H1 (cell line): ENCODE measurements around the gene KRT37. TPM values are rescaled to one million over a fixed set of nuclear protein-coding genes. Genes with fewer than 3 reads are reported as not detected.

Experiments used
- CTCF ChIA-PET: fragments of 300-600 bp; sonication (Branson Sonifier 250); formaldehyde crosslinking; loops from one replicate; lab custom pipeline; 2021; ENCODE audit not compliant: partially characterized antibody; lab: Charles Lee
- POLR2A ChIA-PET: fragments of 300-600 bp; sonication (Branson Sonifier 250); formaldehyde crosslinking; loops from one replicate; lab custom pipeline; 2021; ENCODE audit warnings: inconsistent platforms; ENCODE audit not compliant: partially characterized antibody; lab: Charles Lee
- DNase-seq, 2 experiments: peaks; one replicate each; pipeline versions ENCODE4 v3.0.0 to v3.0.0-alpha.2; 2010 to 2022; ENCODE audit warnings: low spot score in 2 of 2, low read depth in 1 of 2, mixed read lengths in 1 of 2
- FAIRE-seq: peaks from 2 replicates; lab custom pipeline; 2011; peaks lifted over from hg19 to GRCh38; lab: Jason Lieb, UNC
- H2AFZ ChIP-seq: 2 replicates; pipeline ENCODE4 v1.8.1; 2012; ENCODE audit warnings: low read length, inconsistent platforms
- H2AK5ac ChIP-seq: 2 replicates; pipeline ENCODE4 v1.6.1; 2013; ENCODE audit warnings: low read depth, low read length
- H2BK120ac ChIP-seq: replicated peaks from 2 replicates; pipeline ENCODE3; 2013; ENCODE audit warnings: low read depth, low read length, inconsistent platforms
- H2BK12ac ChIP-seq: 2 replicates; pipeline ENCODE4 v1.6.1; 2013; ENCODE audit warnings: low read depth, low read length
- H2BK15ac ChIP-seq: 2 replicates; pipeline ENCODE4 v1.6.1; 2013; ENCODE audit warnings: low read length
- H2BK20ac ChIP-seq: 2 replicates; pipeline ENCODE4 v1.6.1; 2013; ENCODE audit warnings: low read length
- H2BK5ac ChIP-seq: 2 replicates; pipeline ENCODE4 v1.6.1; 2013; ENCODE audit warnings: low read depth, low read length
- H3K14ac ChIP-seq: 2 replicates; pipeline ENCODE4 v1.6.1; 2013; ENCODE audit warnings: inconsistent platforms; ENCODE audit not compliant: insufficient read length
- H3K18ac ChIP-seq: 2 replicates; pipeline ENCODE4 v1.6.1; 2013; ENCODE audit warnings: low read length; ENCODE audit errors: extremely low read depth
- H3K23ac ChIP-seq: 2 replicates; pipeline ENCODE4 v1.6.1; 2013; ENCODE audit warnings: inconsistent platforms; ENCODE audit not compliant: insufficient read length
- H3K23me2 ChIP-seq: 2 replicates; pipeline ENCODE4 v1.6.1; 2013; ENCODE audit warnings: low read depth, low read length
- H3K27ac ChIP-seq: 2 replicates; pipeline ENCODE4 v1.6.1; 2011; ENCODE audit warnings: low read depth, low read length, inconsistent platforms
- H3K27me3 ChIP-seq, 4 experiments: replicated peaks in 1 of 4; 1 replicate in 1 of 4; 2 replicates in 3 of 4; pipeline versions ENCODE4 v1.6.1 to v1.8.1; 2011 to 2013; ENCODE audit warnings: low read length in 3 of 4, mild to moderate bottlenecking in 3 of 4, inconsistent platforms in 2 of 4, mixed read lengths in 2 of 4, moderate library complexity in 1 of 4; ENCODE audit not compliant: control insufficient read depth in 3 of 4, insufficient read depth in 3 of 4; ENCODE audit errors: extremely low read depth in 1 of 4
- H3K36me3 ChIP-seq, 4 experiments: 2 replicates each; pipeline versions ENCODE4 v1.6.1 to v1.8.1; 2011 to 2013; ENCODE audit warnings: mild to moderate bottlenecking in 4 of 4, low read length in 3 of 4, moderate library complexity in 2 of 4, control low read depth in 1 of 4, inconsistent platforms in 1 of 4; ENCODE audit not compliant: insufficient read depth in 4 of 4, control insufficient read depth in 2 of 4
- H3K4ac ChIP-seq: replicated peaks from 2 replicates; pipeline ENCODE3; 2013; ENCODE audit warnings: low read length, low read depth, mixed read lengths, inconsistent platforms; ENCODE audit not compliant: insufficient read length
- H3K4me1 ChIP-seq, 4 experiments: replicated peaks in 1 of 4; 1 replicate in 1 of 4; 2 replicates in 3 of 4; pipeline versions ENCODE4 v1.6.1 to v1.8.1; 2011 to 2013; ENCODE audit warnings: low read length in 3 of 4, inconsistent platforms in 2 of 4, mixed read lengths in 1 of 4; ENCODE audit not compliant: insufficient read depth in 4 of 4, control insufficient read depth in 3 of 4
- H3K4me2 ChIP-seq, 2 experiments: 2 replicates each; pipeline versions ENCODE4 v1.6.1 to v1.8.1; 2011 to 2013; ENCODE audit warnings: low read depth in 2 of 2, low read length in 2 of 2, control low read depth in 1 of 2, inconsistent platforms in 1 of 2, mild to moderate bottlenecking in 1 of 2; ENCODE audit not compliant: insufficient read depth in 1 of 2
- H3K4me3 ChIP-seq, 4 experiments: fragments of 200-600, 300-600 bp in 1 of 4; sonication (generic), shearing (Covaris generic), sonication (Bioruptor Twin) in 1 of 4; 2 replicates each; pipeline versions ENCODE4 v1.5.1 to v1.8.1; 2011 to 2016; ENCODE audit warnings: low read length in 4 of 4, low read depth in 3 of 4, control low read depth in 2 of 4, inconsistent platforms in 2 of 4, mild to moderate bottlenecking in 2 of 4, mixed read lengths in 1 of 4, moderate library complexity in 1 of 4; ENCODE audit not compliant: insufficient read depth in 2 of 4; ENCODE audit errors: extremely low read depth in 1 of 4
- H3K56ac ChIP-seq: replicated peaks from 2 replicates; pipeline ENCODE3; 2013; ENCODE audit warnings: low read depth, mild to moderate bottlenecking, mixed read lengths, low read length, inconsistent platforms; ENCODE audit not compliant: insufficient read length
- H3K79me1 ChIP-seq: 2 replicates; pipeline ENCODE4 v1.6.1; 2013; ENCODE audit warnings: low read depth, low read length, control low read depth
- H3K79me2 ChIP-seq, 2 experiments: 2 replicates each; pipeline versions ENCODE4 v1.6.1 to v1.8.1; 2012 to 2013; ENCODE audit warnings: low read length in 2 of 2, mild to moderate bottlenecking in 2 of 2, inconsistent platforms in 1 of 2; ENCODE audit not compliant: insufficient read depth in 2 of 2, control insufficient read depth in 1 of 2
- H3K9ac ChIP-seq, 4 experiments: replicated peaks in 1 of 4; 1 replicate in 1 of 4; 2 replicates in 3 of 4; pipeline versions ENCODE4 v1.6.1 to v1.8.1; 2011 to 2013; ENCODE audit warnings: low read depth in 3 of 4, low read length in 3 of 4, control low read depth in 2 of 4, mild to moderate bottlenecking in 2 of 4, moderate library complexity in 2 of 4, inconsistent platforms in 1 of 4; ENCODE audit errors: extremely low read depth in 1 of 4
- H3K9me3 ChIP-seq, 2 experiments: 2 replicates each; pipeline versions ENCODE4 v1.6.1 to v1.8.1; 2012 to 2013; ENCODE audit warnings: mild to moderate bottlenecking in 2 of 2, moderate library complexity in 2 of 2, control low read depth in 1 of 2, inconsistent platforms in 1 of 2, low read depth in 1 of 2, low read length in 1 of 2, mixed read lengths in 1 of 2; ENCODE audit not compliant: insufficient read depth in 2 of 2
- H4K20me1 ChIP-seq, 2 experiments: replicated peaks in 1 of 2; 2 replicates each; pipeline versions ENCODE3 to v1.8.1; 2011 to 2013; ENCODE audit warnings: inconsistent platforms in 2 of 2, low read length in 2 of 2, mild to moderate bottlenecking in 1 of 2; ENCODE audit not compliant: insufficient read depth in 2 of 2, control insufficient read depth in 1 of 2
- H4K5ac ChIP-seq: 2 replicates; pipeline ENCODE4 v1.6.1; 2013; ENCODE audit warnings: low read length, low read depth, mixed read lengths, inconsistent platforms; ENCODE audit not compliant: insufficient read length
- H4K8ac ChIP-seq: 2 replicates; pipeline ENCODE4 v1.8.0; 2013; ENCODE audit warnings: mild to moderate bottlenecking, moderate library complexity, low read length, inconsistent platforms; ENCODE audit not compliant: insufficient read depth; ENCODE audit errors: extremely low read depth
- H4K91ac ChIP-seq: replicated peaks from 2 replicates; pipeline ENCODE3; 2013; ENCODE audit warnings: low read length, mixed read lengths, inconsistent platforms; ENCODE audit not compliant: insufficient read length
- BACH1 ChIP-seq: IDR thresholded peaks from 2 replicates; pipeline ENCODE4 v1.6.1; 2012; ENCODE audit warnings: low read length, improper control_type of control experiment
- CHD1 ChIP-seq: IDR thresholded peaks from 2 replicates; pipeline ENCODE4 v1.6.1; 2012; ENCODE audit warnings: low read depth, low read length, improper control_type of control experiment
- EGR1 ChIP-seq: IDR thresholded peaks from 2 replicates; pipeline ENCODE4 v1.6.1; 2011; ENCODE audit warnings: low read depth, low read length, borderline replicate concordance
- POLR2A ChIP-seq, 2 experiments: IDR thresholded peaks; 1 replicate in 1 of 2; 2 replicates in 1 of 2; pipeline ENCODE4 v1.6.1; 2011; ENCODE audit warnings: low read depth in 2 of 2, low read length in 2 of 2, mild to moderate bottlenecking in 2 of 2; ENCODE audit errors: control extremely low read depth in 1 of 2
- POLR2AphosphoS5 ChIP-seq: IDR thresholded peaks from 2 replicates; pipeline ENCODE4 v1.6.1; 2011; ENCODE audit warnings: low read depth, low read length
- SIX5 ChIP-seq: IDR thresholded peaks from 2 replicates; pipeline ENCODE4 v1.6.1; 2011; ENCODE audit warnings: mild to moderate bottlenecking, low read depth, low read length
- SP4 ChIP-seq: IDR thresholded peaks from 2 replicates; pipeline ENCODE4 v1.6.1; 2012; ENCODE audit warnings: low read length, inconsistent platforms
- SRF ChIP-seq: IDR thresholded peaks from 2 replicates; pipeline ENCODE4 v1.6.1; 2011; ENCODE audit warnings: mild to moderate bottlenecking, low read depth, low read length, moderate library complexity
- TBP ChIP-seq: IDR thresholded peaks from 2 replicates; pipeline ENCODE4 v1.6.1; 2011; ENCODE audit warnings: low read depth, low read length, improper control_type of control experiment
- WGBS, 2 experiments: shearing (Covaris generic) in 1 of 2; methylation state at CpG; one replicate each; pipeline versions ENCODE4 v1.1.6 to v1.1.7; 2013 to 2015; ENCODE audit warnings: low lambda C conversion rate in 2 of 2, mixed read lengths in 2 of 2, inconsistent platforms in 1 of 2, low coverage in 1 of 2, missing lambda C conversion rate in 1 of 2; ENCODE audit not compliant: insufficient replicate concordance in 2 of 2, insufficient coverage in 1 of 2, insufficient read length in 1 of 2; ENCODE audit errors: extremely low coverage in 1 of 2, missing lambda C conversion rate in 1 of 2; 5-methylcytosine and 5-hydroxymethylcytosine counted together
- polyA plus RNA-seq, 7 experiments: library from polyadenylated mRNA; depleted of rRNA in 3 of 7; stranded (reverse) in 5 of 7; unstranded in 2 of 7; fragments of >200 nt in 5 of 7; fragments of 200-250 nt in 2 of 7; gene quantifications; 1 replicate in 5 of 7; 2 replicates in 1 of 7; 4 replicates in 1 of 7; pipeline versions ENCODE4 v1.2.1 to v1.2.3, GENCODE V29; 2011 to 2013; ENCODE audit warnings: missing spikeins in 2 of 7, mixed read lengths in 2 of 7
- total RNA-seq: library from RNA; stranded (reverse); fragmentation: NEBNext Ultra II Directional; extraction: Animal tissue kit (Norgen Biotek cat#: 25700); gene quantifications from 2 replicates; pipeline ENCODE4 v1.2.1, GENCODE V29; 2021

Gene KRT37
- total and polyA plus RNA-seq, 2 of the 8 experiments (the other 6 are each of a cell fraction or from before 2014, with no cell fraction given) = not detected

DNA sequence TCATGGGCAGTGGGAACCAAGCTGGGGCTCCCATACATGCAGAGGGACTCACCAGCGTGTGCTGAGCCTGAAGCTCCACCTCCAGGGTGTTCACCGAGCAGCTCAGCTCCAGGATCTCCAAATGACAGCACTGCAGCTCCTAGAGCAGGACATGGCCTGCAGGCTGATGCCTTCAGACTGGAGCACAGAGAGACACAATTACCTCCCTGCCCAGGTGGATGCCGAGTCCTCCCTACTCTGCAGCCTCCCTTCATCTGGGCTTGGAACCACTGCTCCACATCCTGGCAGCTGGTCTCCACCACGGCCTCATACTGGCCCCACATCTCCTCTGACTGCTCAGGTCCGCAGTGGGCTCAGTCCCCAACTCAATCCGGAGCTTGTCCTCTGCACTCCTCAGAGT, 24.6 kb upstream of the KRT37 start:
- Histone ChIP-seq H2AK5ac (no peak overlapping the region), H2AFZ (no peak overlapping the region), H3K4me3 (no peak overlapping the region), H3K14ac (no peak overlapping the region), H3K36me3 (no peaks in the 10 kb centered on the region), H3K79me1 (no peaks in the 10 kb centered on the region), H2BK12ac (no peak overlapping the region), H4K91ac (no peak overlapping the region), H3K27ac (no peak overlapping the region), H3K9ac (no peak overlapping the region), H3K4me1 (no peaks in the 10 kb centered on the region; a peak in 1 of 7 replicates), H3K23ac (no peak overlapping the region), H3K27me3 (no peaks in the 10 kb centered on the region; a peak in 1 of 7 replicates), H4K8ac (no peak overlapping the region), H2BK15ac (no peak overlapping the region), H3K18ac (no peak overlapping the region), H3K4ac (no peak overlapping the region), H2BK120ac (no peak overlapping the region), H3K4me2 (no peak overlapping the region), H2BK20ac (no peak overlapping the region), H3K79me2 (no peaks in the 10 kb centered on the region), H3K56ac (no peak overlapping the region), H3K9me3 (peaks cover 3 to 9% of the 10 kb centered on the region in 2 experiments; a peak in 2 of 4 replicates), H4K5ac (no peak overlapping the region), H4K20me1 (no peaks in the 10 kb centered on the region), H2BK5ac (no peak overlapping the region), H3K23me2 (no peaks in the 10 kb centered on the region; the same call in 1 of the 2 replicates)
- WGBS, 2 experiments = 92% methylated on average over 6 of the region's 6 CpGs; no CpG with 5 or more reads in 1 of the 2 experiments
- TF ChIP-seq SP4 (no peak), EGR1 (no peak), TBP (no peak), BACH1 (no peak), POLR2AphosphoS5 (no peak), SRF (no peak), CHD1 (no peak), POLR2A (IDR thresholded peaks at IDR 0.05; ENCODE audit: control extremely low read depth in 1 of 2, low read depth in 2 of 2, low read length in 2 of 2) (no peak), SIX5 (no peak)
- DNase-seq (no peak), FAIRE-seq (no peak)
- POLR2A ChIA-PET = no interaction called here
- CTCF ChIA-PET = interaction anchor here (1.0 to 3.1 kb wide), 7 partner anchors 9 to 217 kb away, joined by 3 to 10 read pairs (median 4); no protein-coding TSS in a partner anchor
